Neural cell (in vitro differentiated cells): Measurements from ENCODE around the gene ERP27. TPM values are rescaled to one million over a fixed set of nuclear protein-coding genes. Genes with fewer than 3 reads are reported as not detected.

ENCODE experiments used
- H2AFZ ChIP-seq: fragments of 200-600, 300-800 bp; sonication (generic), shearing (Covaris generic); 2 replicates; pipeline ENCODE4 v1.6.0; 2014; ENCODE audit warnings: low read depth, mild to moderate bottlenecking, antibody characterized with exemption, low read length, moderate library complexity
- H3F3A ChIP-seq: fragments of 200-600 bp; shearing (Covaris generic); 2 replicates; pipeline ENCODE4 v1.6.1; 2016; ENCODE audit warnings: mild to moderate bottlenecking, moderate library complexity, mixed read lengths, antibody characterized with exemption, low read length; ENCODE audit not compliant: insufficient read depth, poor library complexity, severe bottlenecking
- H3K27ac ChIP-seq: fragments of 200-600, 300-800 bp; sonication (generic), shearing (Covaris generic); 2 replicates; pipeline ENCODE4 v1.5.1; 2014; ENCODE audit warnings: mild to moderate bottlenecking, low read length, moderate library complexity
- H3K27me3 ChIP-seq: fragments of 300-800, 200-600 bp; sonication (generic), shearing (Covaris generic); 2 replicates; pipeline ENCODE4 v1.6.0; 2014; ENCODE audit warnings: mild to moderate bottlenecking, low read depth, low read length, moderate library complexity; ENCODE audit not compliant: insufficient read depth
- H3K36me3 ChIP-seq: fragments of 300-800, 200-600 bp; sonication (generic), shearing (Covaris generic); 2 replicates; pipeline ENCODE4 v1.5.1; 2014; ENCODE audit warnings: mild to moderate bottlenecking, antibody characterized with exemption, low read length, moderate library complexity; ENCODE audit not compliant: insufficient read depth
- H3K4me2 ChIP-seq: fragments of 300-800, 200-600 bp; sonication (generic), shearing (Covaris generic); 2 replicates; pipeline ENCODE4 v1.6.0; 2014; ENCODE audit warnings: mild to moderate bottlenecking, low read length
- H3K4me3 ChIP-seq: fragments of 300-800, 200-600 bp; sonication (generic), shearing (Covaris generic); 2 replicates; pipeline ENCODE4 v1.5.1; 2014; ENCODE audit warnings: mild to moderate bottlenecking, low read length, moderate library complexity
- H3K79me2 ChIP-seq: fragments of 200-600 bp; shearing (Covaris generic); replicated peaks from 2 replicates; pipeline ENCODE4 v1.6.0; 2014; ENCODE audit warnings: mild to moderate bottlenecking, low read length, moderate library complexity; ENCODE audit not compliant: insufficient read depth
- H3K9ac ChIP-seq: fragments of 300-800, 200-600 bp; sonication (generic), shearing (Covaris generic); 2 replicates; pipeline ENCODE4 v1.6.1; 2016; ENCODE audit warnings: mild to moderate bottlenecking, low read length, mixed read lengths
- H3K9me2 ChIP-seq: fragments of 200-600 bp; shearing (Covaris generic); 2 replicates; pipeline ENCODE4 v1.6.1; 2016; ENCODE audit warnings: mild to moderate bottlenecking, low read length, mixed read lengths; ENCODE audit not compliant: insufficient read depth
- H3K9me3 ChIP-seq: fragments of 200-600, 300-800 bp; sonication (generic), shearing (Covaris generic); 2 replicates; pipeline ENCODE4 v1.6.1; 2016; ENCODE audit warnings: mild to moderate bottlenecking, mixed run types, low read length, moderate library complexity, mixed read lengths
- H4K20me1 ChIP-seq: fragments of 200-600 bp; shearing (Covaris generic); 2 replicates; pipeline ENCODE4 v1.6.1; 2016; ENCODE audit warnings: mild to moderate bottlenecking, mixed run types; ENCODE audit not compliant: insufficient read depth
- EP300 ChIP-seq: fragments of 450-650 bp; conservative IDR thresholded peaks from 2 replicates; pipeline ENCODE4 v1.6.1; 2014; ENCODE audit warnings: antibody characterized with exemption, mild to moderate bottlenecking, moderate library complexity; ENCODE audit not compliant: poor library complexity, severe bottlenecking
- EZH2 ChIP-seq: fragments of 200-600, 300-800 bp; shearing (Covaris generic), sonication (generic); IDR thresholded peaks from 2 replicates; pipeline ENCODE4 v1.6.1; 2014; ENCODE audit warnings: antibody characterized with exemption, low read length, borderline replicate concordance, mild to moderate bottlenecking; ENCODE audit not compliant: insufficient read depth, poor library complexity, severe bottlenecking
- MXI1 ChIP-seq: fragments of 450-650 bp; conservative IDR thresholded peaks from 2 replicates; pipeline ENCODE4 v1.6.1; 2014; ENCODE audit warnings: antibody characterized with exemption, mild to moderate bottlenecking; ENCODE audit not compliant: poor library complexity, severe bottlenecking
- POLR2AphosphoS5 ChIP-seq: IDR thresholded peaks from 2 replicates; pipeline ENCODE4 v1.6.1; 2012
- RAD21 ChIP-seq: fragments of 450-650 bp; conservative IDR thresholded peaks from 2 replicates; pipeline ENCODE4 v1.6.1; 2014; ENCODE audit warnings: antibody characterized with exemption, mild to moderate bottlenecking, moderate library complexity
- REST ChIP-seq: IDR thresholded peaks from 2 replicates; pipeline ENCODE4 v1.6.1; 2012; ENCODE audit warnings: borderline replicate concordance
- SMC3 ChIP-seq: fragments of 450-650 bp; conservative IDR thresholded peaks from 2 replicates; pipeline ENCODE4 v1.6.1; 2014; ENCODE audit warnings: antibody characterized with exemption, mild to moderate bottlenecking, moderate library complexity; ENCODE audit not compliant: poor library complexity
- TAF1 ChIP-seq: IDR thresholded peaks from 2 replicates; pipeline ENCODE4 v1.6.1; 2012; ENCODE audit warnings: low read depth
- polyA plus RNA-seq: library from polyadenylated mRNA; depleted of rRNA; stranded (reverse); fragments of >200 nt; gene quantifications from 2 replicates; pipeline ENCODE4 v1.2.3, GENCODE V29; 2014
- TF ChIP-seq, protein P1 (sequence below): fragments of 450-650 bp; IDR thresholded peaks from 2 replicates; pipeline ENCODE4 v1.5.1; 2014; ENCODE audit warnings: antibody characterized with exemption, mild to moderate bottlenecking, moderate library complexity; ENCODE audit not compliant: poor library complexity, severe bottlenecking

ERP27 gene
- polyA plus RNA-seq, 1 donor from 2014 or later = not detected

- H4K20me1 ChIP-seq = no peaks in the 10 kb centered on the region
- no peaks in the 10 kb centered on the region for H3K27me3 ChIP-seq
- TF ChIP-seq TAF1 (no peak), SMC3 (no peak), POLR2AphosphoS5 (no peak), EP300 (no peak), REST (no peak), EZH2 (no peak), MXI1 (no peak), RAD21 (no peak)
- TF ChIP-seq, protein P1, sequence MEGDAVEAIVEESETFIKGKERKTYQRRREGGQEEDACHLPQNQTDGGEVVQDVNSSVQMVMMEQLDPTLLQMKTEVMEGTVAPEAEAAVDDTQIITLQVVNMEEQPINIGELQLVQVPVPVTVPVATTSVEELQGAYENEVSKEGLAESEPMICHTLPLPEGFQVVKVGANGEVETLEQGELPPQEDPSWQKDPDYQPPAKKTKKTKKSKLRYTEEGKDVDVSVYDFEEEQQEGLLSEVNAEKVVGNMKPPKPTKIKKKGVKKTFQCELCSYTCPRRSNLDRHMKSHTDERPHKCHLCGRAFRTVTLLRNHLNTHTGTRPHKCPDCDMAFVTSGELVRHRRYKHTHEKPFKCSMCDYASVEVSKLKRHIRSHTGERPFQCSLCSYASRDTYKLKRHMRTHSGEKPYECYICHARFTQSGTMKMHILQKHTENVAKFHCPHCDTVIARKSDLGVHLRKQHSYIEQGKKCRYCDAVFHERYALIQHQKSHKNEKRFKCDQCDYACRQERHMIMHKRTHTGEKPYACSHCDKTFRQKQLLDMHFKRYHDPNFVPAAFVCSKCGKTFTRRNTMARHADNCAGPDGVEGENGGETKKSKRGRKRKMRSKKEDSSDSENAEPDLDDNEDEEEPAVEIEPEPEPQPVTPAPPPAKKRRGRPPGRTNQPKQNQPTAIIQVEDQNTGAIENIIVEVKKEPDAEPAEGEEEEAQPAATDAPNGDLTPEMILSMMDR = no peak
- no peaks in the 10 kb centered on the region for H3K79me2 ChIP-seq
- no peaks in the 10 kb centered on the region for H3F3A ChIP-seq
- no peak overlapping the region for H3K9ac ChIP-seq
- no peaks in the 10 kb centered on the region for H3K36me3 ChIP-seq
- H3K4me3 ChIP-seq = no peak overlapping the region
- no peaks in the 10 kb centered on the region for H3K9me3 ChIP-seq
- H3K4me2 ChIP-seq = no peak overlapping the region
- no peak overlapping the region for H2AFZ ChIP-seq
- H3K27ac ChIP-seq = no peak overlapping the region
- no peaks in the 10 kb centered on the region for H3K9me2 ChIP-seq
Observed at GRCh38 chr12:14890701-14891100, 47.6 kb downstream of the ERP27 start.

DNA sequence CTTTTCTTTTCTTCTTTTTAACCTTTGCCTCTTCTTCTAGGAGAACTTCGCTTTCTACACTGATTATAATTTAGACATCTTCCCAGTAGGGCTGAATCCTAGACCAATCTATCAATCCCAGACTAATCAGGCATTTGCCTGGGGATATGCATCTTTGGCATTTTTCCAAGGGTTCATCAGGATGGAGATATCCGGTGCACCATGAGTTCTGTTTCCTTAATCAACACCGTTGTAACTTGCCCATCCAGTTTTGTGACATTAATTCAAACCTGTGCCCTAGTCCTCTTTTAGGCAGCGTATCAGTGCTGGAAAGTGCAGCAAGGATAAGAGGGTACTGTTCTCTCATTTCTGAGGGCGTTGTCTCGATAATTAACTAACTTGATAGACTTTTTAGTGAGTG, 52.1 kb downstream of the ERP27 start:
- Histone ChIP-seq H3K9ac (no peak overlapping the region), H2AFZ (no peak overlapping the region), H3K9me3 (no peaks in the 10 kb centered on the region), H3K27ac (no peak overlapping the region), H3K9me2 (no peaks in the 10 kb centered on the region), H3K79me2 (no peaks in the 10 kb centered on the region), H3K36me3 (no peaks in the 10 kb centered on the region), H4K20me1 (no peaks in the 10 kb centered on the region), H3K4me2 (no peak overlapping the region), H3F3A (no peaks in the 10 kb centered on the region), H3K27me3 (no peaks in the 10 kb centered on the region), H3K4me3 (no peak overlapping the region)
- TF ChIP-seq POLR2AphosphoS5 = no peak
- no peak for TF ChIP-seq RAD21
- TF ChIP-seq, protein P1 = no peak
- no peak for TF ChIP-seq EZH2
- no peak for TF ChIP-seq EP300
- no peak for TF ChIP-seq MXI1
